ENCODE measurements around the gene CYS1.

CYS1 gene

DNA sequence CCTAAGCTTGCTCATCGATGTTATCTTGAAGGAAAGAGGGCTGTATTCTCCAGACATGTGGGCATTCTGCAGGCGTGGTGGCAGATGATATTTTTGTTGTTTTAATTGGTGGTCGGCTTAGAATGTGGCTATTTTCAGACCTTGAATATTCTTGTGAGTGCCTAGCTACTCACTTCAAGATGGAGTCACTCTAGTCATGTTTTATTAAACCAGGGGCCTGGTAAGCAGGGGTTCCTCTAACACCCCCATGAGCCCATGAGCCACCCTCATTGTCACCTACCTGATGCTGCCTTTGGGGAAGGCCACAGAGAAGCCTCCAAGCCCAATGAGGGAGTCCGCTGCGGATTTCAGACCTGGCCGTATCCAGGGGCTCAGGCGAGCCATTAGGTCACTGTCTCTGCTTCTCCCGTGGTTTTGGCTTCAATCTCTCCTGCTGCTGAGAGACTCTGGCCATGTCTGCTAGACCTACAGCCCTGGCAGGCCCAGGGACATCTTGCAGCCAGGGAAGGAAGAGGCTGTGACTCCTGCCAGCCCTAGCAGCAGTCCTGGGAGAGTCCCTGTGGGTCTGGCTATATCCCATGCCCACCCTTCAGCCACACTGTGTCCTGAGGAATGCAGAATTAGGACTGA lies 53.2 kb downstream of the CYS1 start:
- H3K4me3 ChIP-seq (ENCODE audit: low read depth, low read length), result no peak overlapping the region
- no peak for TF ChIP-seq MYC (IDR thresholded peaks at IDR 0.05; ENCODE audit: low read depth, low read length)
- TF ChIP-seq POLR2A (IDR thresholded peaks at IDR 0.05; ENCODE audit: extremely low read depth, insufficient read length), result no peak
- TF ChIP-seq, protein P1, sequence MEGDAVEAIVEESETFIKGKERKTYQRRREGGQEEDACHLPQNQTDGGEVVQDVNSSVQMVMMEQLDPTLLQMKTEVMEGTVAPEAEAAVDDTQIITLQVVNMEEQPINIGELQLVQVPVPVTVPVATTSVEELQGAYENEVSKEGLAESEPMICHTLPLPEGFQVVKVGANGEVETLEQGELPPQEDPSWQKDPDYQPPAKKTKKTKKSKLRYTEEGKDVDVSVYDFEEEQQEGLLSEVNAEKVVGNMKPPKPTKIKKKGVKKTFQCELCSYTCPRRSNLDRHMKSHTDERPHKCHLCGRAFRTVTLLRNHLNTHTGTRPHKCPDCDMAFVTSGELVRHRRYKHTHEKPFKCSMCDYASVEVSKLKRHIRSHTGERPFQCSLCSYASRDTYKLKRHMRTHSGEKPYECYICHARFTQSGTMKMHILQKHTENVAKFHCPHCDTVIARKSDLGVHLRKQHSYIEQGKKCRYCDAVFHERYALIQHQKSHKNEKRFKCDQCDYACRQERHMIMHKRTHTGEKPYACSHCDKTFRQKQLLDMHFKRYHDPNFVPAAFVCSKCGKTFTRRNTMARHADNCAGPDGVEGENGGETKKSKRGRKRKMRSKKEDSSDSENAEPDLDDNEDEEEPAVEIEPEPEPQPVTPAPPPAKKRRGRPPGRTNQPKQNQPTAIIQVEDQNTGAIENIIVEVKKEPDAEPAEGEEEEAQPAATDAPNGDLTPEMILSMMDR (IDR thresholded peaks at IDR 0.05; ENCODE audit: low read depth, low read length), result no peak
- TF ChIP-seq MAX (IDR thresholded peaks at IDR 0.05; ENCODE audit: low read depth, low read length), result no peak
- DNase-seq (ENCODE audit: low read depth), result no peak

DNA sequence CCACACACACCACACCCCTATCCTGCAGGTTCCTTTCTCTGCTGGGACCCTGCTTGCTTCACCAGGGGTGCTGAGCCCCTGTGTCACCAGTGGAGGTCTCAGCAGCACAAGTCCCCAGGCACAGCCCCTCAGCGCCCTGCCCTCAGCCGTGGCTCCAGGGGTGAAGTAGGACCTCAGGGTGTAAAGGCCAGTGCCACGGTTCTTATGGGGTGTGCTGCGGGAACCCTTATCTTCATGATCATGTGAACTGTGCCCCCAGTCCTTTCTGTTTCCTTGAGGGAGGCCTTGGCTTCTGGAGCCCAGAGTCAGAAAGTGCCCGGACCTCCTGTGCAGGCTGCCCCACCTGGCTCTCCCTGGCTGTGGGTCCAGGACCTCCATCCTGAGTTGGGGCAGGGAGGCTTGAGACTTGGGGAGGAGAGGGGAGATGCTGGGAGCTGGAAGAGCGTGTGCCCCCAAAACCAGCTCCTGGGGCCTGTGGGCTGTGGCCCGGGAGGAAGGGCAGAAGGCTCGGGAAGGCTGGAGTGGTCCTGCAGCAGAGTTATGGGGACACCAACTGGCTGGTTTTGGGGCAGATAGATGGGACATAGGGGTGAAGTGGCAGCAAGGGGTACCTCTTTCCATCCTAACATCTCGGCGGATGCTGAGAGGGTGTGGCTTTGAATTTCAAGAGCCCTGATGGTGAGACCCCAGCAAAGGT lies 57.1 kb downstream of the CYS1 start:
- no peak for DNase-seq (ENCODE audit: low read depth)
- no peak overlapping the region for H3K4me3 ChIP-seq (ENCODE audit: low read depth, low read length)
- no peak for TF ChIP-seq MYC (IDR thresholded peaks at IDR 0.05; ENCODE audit: low read depth, low read length)
- TF ChIP-seq MAX (IDR thresholded peaks at IDR 0.05; ENCODE audit: low read depth, low read length), result no peak
- TF ChIP-seq POLR2A (IDR thresholded peaks at IDR 0.05; ENCODE audit: extremely low read depth, insufficient read length), result no peak
- TF ChIP-seq, protein P1 (IDR thresholded peaks at IDR 0.05; ENCODE audit: low read depth, low read length), result no peak

DNA sequence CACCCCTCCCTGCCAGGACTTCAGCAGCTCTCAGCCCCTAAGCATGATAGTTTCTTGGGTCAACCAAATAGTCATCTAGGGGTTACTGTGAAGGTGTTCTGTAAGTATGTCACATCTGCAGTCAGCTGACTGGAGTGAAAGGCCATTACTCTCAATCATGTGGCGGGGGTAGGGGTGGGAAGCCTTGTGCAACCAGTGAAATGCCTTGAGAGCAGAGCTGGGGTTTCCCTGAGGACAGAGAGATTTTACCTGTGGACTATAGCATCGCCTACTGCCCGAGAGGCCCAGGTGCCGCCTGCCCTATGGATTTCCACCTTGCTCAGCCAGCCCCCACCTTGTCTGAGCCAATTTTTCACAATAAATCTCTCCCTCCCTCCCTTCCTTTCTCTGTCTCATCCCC lies 57.8 kb downstream of the CYS1 start:
- no peak overlapping the region for H3K4me3 ChIP-seq (ENCODE audit: low read depth, low read length)
- no peak for DNase-seq (ENCODE audit: low read depth)
- TF ChIP-seq POLR2A (IDR thresholded peaks at IDR 0.05; ENCODE audit: extremely low read depth, insufficient read length) (no peak), MYC (IDR thresholded peaks at IDR 0.05; ENCODE audit: low read depth, low read length) (no peak), MAX (IDR thresholded peaks at IDR 0.05; ENCODE audit: low read depth, low read length) (no peak)
- TF ChIP-seq, protein P1 (IDR thresholded peaks at IDR 0.05; ENCODE audit: low read depth, low read length), result no peak

- TF ChIP-seq, protein P1 (IDR thresholded peaks at IDR 0.05; ENCODE audit: low read depth, low read length), result no peak
- TF ChIP-seq MAX (IDR thresholded peaks at IDR 0.05; ENCODE audit: low read depth, low read length), result no peak
- TF ChIP-seq MYC (IDR thresholded peaks at IDR 0.05; ENCODE audit: low read depth, low read length), result no peak
- no peak for TF ChIP-seq POLR2A (IDR thresholded peaks at IDR 0.05; ENCODE audit: extremely low read depth, insufficient read length)
- DNase-seq (ENCODE audit: low read depth), result no peak
- H3K4me3 ChIP-seq (ENCODE audit: low read depth, low read length), result no peak overlapping the region
Observed at GRCh38 chr2:10022041-10022421, 58.2 kb downstream of the CYS1 start.

DNA sequence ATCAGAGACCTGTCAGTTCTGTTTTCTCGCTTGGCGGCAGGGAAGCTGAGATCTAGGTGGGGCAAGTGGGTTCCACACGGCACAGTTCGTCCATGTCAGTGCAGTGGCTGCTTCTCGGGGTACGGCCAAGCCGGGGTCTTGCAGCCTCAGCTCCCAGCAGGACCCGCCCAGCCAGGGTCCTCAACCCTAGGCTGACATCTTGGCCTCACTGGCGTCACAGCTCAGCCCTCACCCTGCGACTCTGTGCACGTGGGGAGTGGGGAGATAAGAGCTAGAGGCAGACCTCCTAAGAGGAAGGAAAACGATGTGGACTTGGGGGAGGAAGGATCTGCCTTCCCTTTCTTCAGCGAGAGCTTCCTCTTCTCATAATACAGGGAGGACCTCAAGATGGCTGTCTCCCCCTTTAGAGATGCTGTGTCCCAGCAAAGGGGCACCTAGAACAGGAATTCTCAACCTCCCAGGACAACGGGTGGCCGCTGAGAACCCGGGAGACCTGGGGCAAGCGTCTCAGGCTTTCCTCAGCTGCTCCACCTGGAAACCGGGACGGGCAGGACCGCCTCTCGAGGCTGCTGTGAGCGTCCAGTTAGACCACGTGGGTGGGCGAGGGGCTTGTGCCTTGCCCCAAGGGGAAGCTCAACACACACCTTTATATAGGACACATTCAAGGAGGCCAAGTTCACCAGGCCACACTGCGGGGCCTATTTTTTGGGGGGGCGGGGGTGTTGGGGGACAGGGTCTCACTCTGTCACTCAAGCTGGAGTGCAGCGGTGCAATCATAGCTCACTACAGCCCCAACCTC lies 60.4 kb downstream of the CYS1 start:
- H3K4me3 ChIP-seq (ENCODE audit: low read depth, low read length), result no peak overlapping the region
- no peak for TF ChIP-seq POLR2A (IDR thresholded peaks at IDR 0.05; ENCODE audit: extremely low read depth, insufficient read length)
- DNase-seq (ENCODE audit: low read depth), result no peak

DNA sequence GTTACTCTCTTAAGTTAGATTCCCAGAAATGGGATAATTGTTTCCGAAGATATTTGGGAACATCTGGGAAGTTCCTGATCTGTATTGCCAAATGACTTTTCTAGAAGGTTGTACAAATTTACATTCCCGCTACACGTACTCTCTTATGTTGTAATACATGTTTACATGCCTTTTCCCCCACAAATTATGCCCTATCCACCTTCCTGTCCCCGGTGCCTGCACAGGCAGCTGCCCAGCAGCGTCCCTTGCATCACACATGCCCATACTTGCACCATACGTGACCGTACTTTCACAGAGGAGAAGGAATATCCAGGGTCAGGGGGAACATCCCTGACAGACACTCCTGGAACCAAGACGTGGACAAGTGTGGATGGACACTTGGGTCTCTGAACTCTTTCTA lies 61.0 kb downstream of the CYS1 start:
- H3K4me3 ChIP-seq (ENCODE audit: low read depth, low read length), result no peak overlapping the region
- TF ChIP-seq, protein P1 (IDR thresholded peaks at IDR 0.05; ENCODE audit: low read depth, low read length), result no peak
- TF ChIP-seq MAX (IDR thresholded peaks at IDR 0.05; ENCODE audit: low read depth, low read length), result no peak
- TF ChIP-seq POLR2A (IDR thresholded peaks at IDR 0.05; ENCODE audit: extremely low read depth, insufficient read length), result no peak
- no peak for DNase-seq (ENCODE audit: low read depth)

All from NB4 (cell line).